Measurements from ENCODE around the gene SOCS6. TPM values are rescaled to one million over a fixed set of nuclear protein-coding genes. Genes with fewer than 3 reads are reported as not detected.

The SOCS6 gene
- total RNA-seq, 1 donor from 2014 or later = 30.2 TPM

- Mint-ChIP-seq H3K9me3 (no peaks in the 10 kb centered on the region), H3K4me1 (ENCODE audit: unreplicated experiment) (peaks cover 3% of the 10 kb centered on the region), H3K27ac (no peak overlapping the region), H3K27me3 (no peaks in the 10 kb centered on the region), H3K4me3 (no peak overlapping the region), H3K36me3 (peaks cover 45% of the 10 kb centered on the region)
- TF ChIP-seq CTCF (conservative IDR thresholded peaks at IDR 0.05) = no peak
- no peak for DNase-seq (ENCODE audit: extremely low spot score, unreplicated experiment)
These were observed 40.2 kb downstream of the SOCS6 start for GRCh38 chr18:70329071-70329470.

GRCh38 chr18:70330887-70331286 is 42.0 kb downstream of the SOCS6 start:
- no peaks in the 10 kb centered on the region for H3K27me3 Mint-ChIP-seq
- DNase-seq (ENCODE audit: extremely low spot score, unreplicated experiment) = no peak
- no peaks in the 10 kb centered on the region for H3K9me3 Mint-ChIP-seq
- H3K36me3 Mint-ChIP-seq = peaks cover 41% of the 10 kb centered on the region
- H3K27ac Mint-ChIP-seq = no peak overlapping the region
- TF ChIP-seq CTCF (conservative IDR thresholded peaks at IDR 0.05) = no peak
- no peak overlapping the region for H3K4me3 Mint-ChIP-seq
- H3K4me1 Mint-ChIP-seq (ENCODE audit: unreplicated experiment) = peaks cover 3% of the 10 kb centered on the region

GRCh38 chr18:70331456-70332097 is 42.7 kb downstream of the SOCS6 start:
- peaks cover 3% of the 10 kb centered on the region for H3K4me1 Mint-ChIP-seq (ENCODE audit: unreplicated experiment)

GRCh38 chr18:70332694-70333093 is 43.8 kb downstream of the SOCS6 start:
- Mint-ChIP-seq H3K4me3 (no peak overlapping the region), H3K4me1 (ENCODE audit: unreplicated experiment) (peaks cover 3% of the 10 kb centered on the region), H3K9me3 (peaks cover 5% of the 10 kb centered on the region), H3K36me3 (peaks cover 48% of the 10 kb centered on the region), H3K27ac (no peak overlapping the region), H3K27me3 (no peaks in the 10 kb centered on the region)
- TF ChIP-seq CTCF (conservative IDR thresholded peaks at IDR 0.05) = no peak
- no peak for DNase-seq (ENCODE audit: extremely low spot score, unreplicated experiment)

More at GRCh38 chr18:70331456-70332097, 42.7 kb downstream of the SOCS6 start:
- no peak overlapping the region for H3K4me3 Mint-ChIP-seq
- H3K36me3 Mint-ChIP-seq = peaks cover 41% of the 10 kb centered on the region
- H3K27me3 Mint-ChIP-seq = no peaks in the 10 kb centered on the region
- no peak for DNase-seq (ENCODE audit: extremely low spot score, unreplicated experiment)
- TF ChIP-seq CTCF (conservative IDR thresholded peaks at IDR 0.05) = no peak
- no peak overlapping the region for H3K27ac Mint-ChIP-seq
- no peaks in the 10 kb centered on the region for H3K9me3 Mint-ChIP-seq

GRCh38 chr18:70333316-70333715 is 44.5 kb downstream of the SOCS6 start:
- Mint-ChIP-seq H3K27ac (no peak overlapping the region), H3K4me1 (ENCODE audit: unreplicated experiment) (peaks cover 3% of the 10 kb centered on the region), H3K27me3 (no peaks in the 10 kb centered on the region), H3K4me3 (no peak overlapping the region), H3K36me3 (peaks cover 47% of the 10 kb centered on the region), H3K9me3 (peaks cover 5% of the 10 kb centered on the region)
- no peak for DNase-seq (ENCODE audit: extremely low spot score, unreplicated experiment)
- TF ChIP-seq CTCF (conservative IDR thresholded peaks at IDR 0.05) = no peak
